ENCODE data around the gene RNASEH2A.

DNA sequence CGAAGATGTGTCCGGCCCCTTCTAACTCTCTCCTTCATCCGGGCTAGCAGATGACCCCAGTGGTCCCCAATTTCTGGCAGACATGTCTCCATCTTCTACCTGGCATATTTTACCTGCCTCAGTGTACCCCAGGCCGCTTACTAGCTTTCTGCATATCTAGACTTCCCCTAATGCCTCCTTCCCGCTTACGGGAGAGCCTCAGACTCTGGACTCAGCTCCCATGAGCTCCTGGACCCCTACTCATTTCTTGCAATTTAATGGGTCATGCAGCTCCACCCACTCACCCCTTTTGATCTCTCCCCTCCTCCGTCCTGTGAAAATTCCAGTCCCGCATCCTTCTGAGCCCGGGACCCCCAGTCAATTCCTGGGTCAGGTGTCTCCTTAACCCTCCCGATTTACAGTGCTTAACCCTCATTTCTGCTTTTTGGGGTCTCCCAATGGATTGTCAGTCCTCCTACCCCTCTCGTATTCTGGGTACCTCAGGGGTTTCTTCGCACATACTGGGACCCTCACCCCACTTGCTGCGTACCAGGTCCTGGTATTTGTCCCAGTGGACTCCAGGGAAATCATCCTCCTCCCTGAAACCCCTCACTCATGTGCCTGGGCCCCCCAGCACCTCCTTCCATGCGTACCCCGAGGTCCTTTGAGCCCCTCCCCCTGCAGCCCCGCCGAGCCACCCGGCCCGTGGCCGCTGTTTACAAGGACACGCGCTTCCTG lies 15.6 kb upstream of the RNASEH2A start:
- TF ChIP-seq MYBL2 (CRISPR knock-in tag; IDR thresholded peaks at IDR 0.05) (no peak), NR3C1 (CRISPR knock-in tag; conservative IDR thresholded peaks at IDR 0.05; ENCODE audit: low read depth) (no peak), FOXJ3 (CRISPR knock-in tag; IDR thresholded peaks at IDR 0.05; ENCODE audit: borderline replicate concordance) (no peak)
- TF ChIP-seq, protein P1, sequence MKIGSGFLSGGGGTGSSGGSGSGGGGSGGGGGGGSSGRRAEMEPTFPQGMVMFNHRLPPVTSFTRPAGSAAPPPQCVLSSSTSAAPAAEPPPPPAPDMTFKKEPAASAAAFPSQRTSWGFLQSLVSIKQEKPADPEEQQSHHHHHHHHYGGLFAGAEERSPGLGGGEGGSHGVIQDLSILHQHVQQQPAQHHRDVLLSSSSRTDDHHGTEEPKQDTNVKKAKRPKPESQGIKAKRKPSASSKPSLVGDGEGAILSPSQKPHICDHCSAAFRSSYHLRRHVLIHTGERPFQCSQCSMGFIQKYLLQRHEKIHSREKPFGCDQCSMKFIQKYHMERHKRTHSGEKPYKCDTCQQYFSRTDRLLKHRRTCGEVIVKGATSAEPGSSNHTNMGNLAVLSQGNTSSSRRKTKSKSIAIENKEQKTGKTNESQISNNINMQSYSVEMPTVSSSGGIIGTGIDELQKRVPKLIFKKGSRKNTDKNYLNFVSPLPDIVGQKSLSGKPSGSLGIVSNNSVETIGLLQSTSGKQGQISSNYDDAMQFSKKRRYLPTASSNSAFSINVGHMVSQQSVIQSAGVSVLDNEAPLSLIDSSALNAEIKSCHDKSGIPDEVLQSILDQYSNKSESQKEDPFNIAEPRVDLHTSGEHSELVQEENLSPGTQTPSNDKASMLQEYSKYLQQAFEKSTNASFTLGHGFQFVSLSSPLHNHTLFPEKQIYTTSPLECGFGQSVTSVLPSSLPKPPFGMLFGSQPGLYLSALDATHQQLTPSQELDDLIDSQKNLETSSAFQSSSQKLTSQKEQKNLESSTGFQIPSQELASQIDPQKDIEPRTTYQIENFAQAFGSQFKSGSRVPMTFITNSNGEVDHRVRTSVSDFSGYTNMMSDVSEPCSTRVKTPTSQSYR (CRISPR knock-in tag; IDR thresholded peaks at IDR 0.05) = no peak
- TF ChIP-seq, protein P2, sequence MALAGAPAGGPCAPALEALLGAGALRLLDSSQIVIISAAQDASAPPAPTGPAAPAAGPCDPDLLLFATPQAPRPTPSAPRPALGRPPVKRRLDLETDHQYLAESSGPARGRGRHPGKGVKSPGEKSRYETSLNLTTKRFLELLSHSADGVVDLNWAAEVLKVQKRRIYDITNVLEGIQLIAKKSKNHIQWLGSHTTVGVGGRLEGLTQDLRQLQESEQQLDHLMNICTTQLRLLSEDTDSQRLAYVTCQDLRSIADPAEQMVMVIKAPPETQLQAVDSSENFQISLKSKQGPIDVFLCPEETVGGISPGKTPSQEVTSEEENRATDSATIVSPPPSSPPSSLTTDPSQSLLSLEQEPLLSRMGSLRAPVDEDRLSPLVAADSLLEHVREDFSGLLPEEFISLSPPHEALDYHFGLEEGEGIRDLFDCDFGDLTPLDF (CRISPR knock-in tag; IDR thresholded peaks at IDR 0.05) = no peak
- TF ChIP-seq, protein P3, sequence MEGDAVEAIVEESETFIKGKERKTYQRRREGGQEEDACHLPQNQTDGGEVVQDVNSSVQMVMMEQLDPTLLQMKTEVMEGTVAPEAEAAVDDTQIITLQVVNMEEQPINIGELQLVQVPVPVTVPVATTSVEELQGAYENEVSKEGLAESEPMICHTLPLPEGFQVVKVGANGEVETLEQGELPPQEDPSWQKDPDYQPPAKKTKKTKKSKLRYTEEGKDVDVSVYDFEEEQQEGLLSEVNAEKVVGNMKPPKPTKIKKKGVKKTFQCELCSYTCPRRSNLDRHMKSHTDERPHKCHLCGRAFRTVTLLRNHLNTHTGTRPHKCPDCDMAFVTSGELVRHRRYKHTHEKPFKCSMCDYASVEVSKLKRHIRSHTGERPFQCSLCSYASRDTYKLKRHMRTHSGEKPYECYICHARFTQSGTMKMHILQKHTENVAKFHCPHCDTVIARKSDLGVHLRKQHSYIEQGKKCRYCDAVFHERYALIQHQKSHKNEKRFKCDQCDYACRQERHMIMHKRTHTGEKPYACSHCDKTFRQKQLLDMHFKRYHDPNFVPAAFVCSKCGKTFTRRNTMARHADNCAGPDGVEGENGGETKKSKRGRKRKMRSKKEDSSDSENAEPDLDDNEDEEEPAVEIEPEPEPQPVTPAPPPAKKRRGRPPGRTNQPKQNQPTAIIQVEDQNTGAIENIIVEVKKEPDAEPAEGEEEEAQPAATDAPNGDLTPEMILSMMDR (IDR thresholded peaks at IDR 0.05) = no peak
